Fibroblast of pulmonary artery (primary cell): ENCODE results near the gene TMCC2.
A peak's percentile ranks its signal among the peaks of the same experiment; 100 is the strongest.

Experiments used
- DNase-seq: peaks from one replicate; pipeline ENCODE4 v3.0.0-alpha.2; 2010; ENCODE audit warnings: low read depth
- H3K4me3 ChIP-seq: replicated peaks from 2 replicates; pipeline ENCODE4 v1.5.1; 2011; ENCODE audit warnings: low read depth, mild to moderate bottlenecking, control low read depth, low read length, moderate library complexity
- TF ChIP-seq, protein P1 (sequence below): IDR thresholded peaks from 2 replicates; pipeline ENCODE4 v1.5.1; 2011; ENCODE audit warnings: mild to moderate bottlenecking, control low read depth, low read length, inconsistent platforms; ENCODE audit errors: missing control alignments

Gene TMCC2

GRCh38 chr1:205312866-205313562 lies 85.3 kb downstream of the TMCC2 start:
- H3K4me3 ChIP-seq = no peak overlapping the region
- TF ChIP-seq, protein P1, sequence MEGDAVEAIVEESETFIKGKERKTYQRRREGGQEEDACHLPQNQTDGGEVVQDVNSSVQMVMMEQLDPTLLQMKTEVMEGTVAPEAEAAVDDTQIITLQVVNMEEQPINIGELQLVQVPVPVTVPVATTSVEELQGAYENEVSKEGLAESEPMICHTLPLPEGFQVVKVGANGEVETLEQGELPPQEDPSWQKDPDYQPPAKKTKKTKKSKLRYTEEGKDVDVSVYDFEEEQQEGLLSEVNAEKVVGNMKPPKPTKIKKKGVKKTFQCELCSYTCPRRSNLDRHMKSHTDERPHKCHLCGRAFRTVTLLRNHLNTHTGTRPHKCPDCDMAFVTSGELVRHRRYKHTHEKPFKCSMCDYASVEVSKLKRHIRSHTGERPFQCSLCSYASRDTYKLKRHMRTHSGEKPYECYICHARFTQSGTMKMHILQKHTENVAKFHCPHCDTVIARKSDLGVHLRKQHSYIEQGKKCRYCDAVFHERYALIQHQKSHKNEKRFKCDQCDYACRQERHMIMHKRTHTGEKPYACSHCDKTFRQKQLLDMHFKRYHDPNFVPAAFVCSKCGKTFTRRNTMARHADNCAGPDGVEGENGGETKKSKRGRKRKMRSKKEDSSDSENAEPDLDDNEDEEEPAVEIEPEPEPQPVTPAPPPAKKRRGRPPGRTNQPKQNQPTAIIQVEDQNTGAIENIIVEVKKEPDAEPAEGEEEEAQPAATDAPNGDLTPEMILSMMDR = no peak
- DNase-seq = no peak

DNA sequence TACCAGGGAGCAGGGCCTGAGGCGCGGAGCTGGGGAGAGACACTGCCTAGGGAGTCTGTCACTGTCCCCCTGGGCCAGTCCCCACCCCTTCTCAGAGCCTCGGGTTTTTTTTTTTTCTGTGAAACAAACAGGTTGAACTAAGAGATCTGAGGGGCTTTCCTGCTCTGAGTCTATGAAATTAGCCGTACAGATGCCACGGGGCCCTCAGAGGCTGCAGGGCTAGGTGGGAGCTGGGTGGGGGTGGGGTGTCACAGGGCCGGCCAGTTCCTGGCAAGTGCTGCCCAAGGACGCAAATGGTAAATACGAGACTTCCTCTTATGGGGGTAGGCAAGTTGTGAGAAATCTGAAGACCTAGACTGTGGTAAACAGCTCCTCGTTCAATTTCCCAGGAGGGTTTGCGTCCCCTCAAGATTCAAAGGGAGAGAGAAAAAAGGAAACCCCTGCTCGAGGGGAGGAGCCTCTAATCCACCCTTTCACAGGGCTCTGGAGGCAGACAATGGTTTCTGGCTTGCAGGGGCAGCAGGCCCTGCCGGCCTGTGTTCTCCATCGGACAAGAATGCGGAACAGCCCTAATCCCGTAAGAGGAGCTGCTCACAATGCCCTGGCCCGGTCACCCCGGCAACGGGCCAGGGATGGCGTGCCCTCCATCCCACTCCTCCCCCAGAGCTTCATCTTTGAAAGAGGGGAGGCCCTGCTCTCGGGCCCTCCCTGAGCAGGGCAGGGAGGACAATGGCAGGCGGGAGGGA lies 86.0 kb downstream of the TMCC2 start:
- TF ChIP-seq, protein P1 = no peak
- peak overlapping the region; percentile 14 for H3K4me3 ChIP-seq
- DNase-seq = peak; percentile 84

GRCh38 chr1:205315008-205315618 lies 87.4 kb downstream of the TMCC2 start:
- H3K4me3 ChIP-seq = no peak overlapping the region
- TF ChIP-seq, protein P1 = no peak
- no peak for DNase-seq

DNA sequence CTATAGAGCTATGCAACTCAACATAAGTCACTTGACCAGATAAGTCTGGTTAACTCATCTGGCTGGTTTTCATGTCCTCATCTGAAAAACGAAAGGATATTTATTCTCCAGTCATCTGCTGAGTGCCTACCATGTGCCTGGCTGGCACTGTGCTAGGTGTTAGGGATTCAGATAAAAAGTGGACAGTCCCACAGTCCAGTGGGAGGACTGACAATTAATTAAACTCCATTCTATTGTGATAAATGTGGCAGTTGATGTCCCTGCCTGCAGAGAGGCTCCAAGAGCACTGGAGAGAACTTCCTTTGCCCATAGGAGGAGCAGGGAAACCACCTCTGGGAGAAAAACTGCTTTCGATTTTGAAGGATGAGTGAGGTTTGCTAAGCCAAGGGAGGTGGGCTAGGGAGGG lies 88.4 kb downstream of the TMCC2 start:
- TF ChIP-seq, protein P1 = no peak
- DNase-seq = no peak
- H3K4me3 ChIP-seq = no peak overlapping the region

GRCh38 chr1:205317311-205317917 lies 89.7 kb downstream of the TMCC2 start:
- TF ChIP-seq, protein P1 = no peak
- H3K4me3 ChIP-seq = no peak overlapping the region
- peak; percentile 54 for DNase-seq

- TF ChIP-seq, protein P1 = no peak
- DNase-seq = no peak
- no peak overlapping the region for H3K4me3 ChIP-seq
These were observed 90.7 kb downstream of the TMCC2 start for GRCh38 chr1:205318231-205318991.
